Measurements from ENCODE around the gene TMEM131.
"Not testable (repeated sequence)": the region's sequence is repeated elsewhere in the genome, so short reads cannot be mapped to it uniquely, and the experiment has no call there.

TMEM131 gene

GRCh38 chr2:97914691-97915213, 81.0 kb downstream of the TMEM131 start:
- DNase-seq (ENCODE audit: low read depth in 2 of 3, low spot score in 2 of 3): no peak

- DNase-seq (ENCODE audit: low read depth in 2 of 3, low spot score in 2 of 3): no peak
Measured at GRCh38 chr2:97913846-97914245, 81.9 kb downstream of the TMEM131 start.

GRCh38 chr2:97911922-97912575, 83.7 kb downstream of the TMEM131 start:
- DNase-seq (ENCODE audit: low read depth in 2 of 3, low spot score in 2 of 3): no peak

GRCh38 chr2:97911206-97911921, 84.4 kb downstream of the TMEM131 start:
- no peak for DNase-seq (ENCODE audit: low read depth in 2 of 3, low spot score in 2 of 3)

GRCh38 chr2:97910403-97911205, 85.1 kb downstream of the TMEM131 start:
- DNase-seq (ENCODE audit: low read depth in 2 of 3, low spot score in 2 of 3): no peak

- DNase-seq (ENCODE audit: low read depth in 2 of 3, low spot score in 2 of 3): no peak
Measured at GRCh38 chr2:97908208-97908676, 87.5 kb downstream of the TMEM131 start.

- no peak for DNase-seq (ENCODE audit: low read depth in 2 of 3, low spot score in 2 of 3)
Measured at GRCh38 chr2:97907369-97908100, 88.2 kb downstream of the TMEM131 start.

- DNase-seq (ENCODE audit: low read depth in 2 of 3, low spot score in 2 of 3): no peak
Measured at GRCh38 chr2:97906307-97906706, 89.4 kb downstream of the TMEM131 start.

GRCh38 chr2:97905294-97905693, 90.5 kb downstream of the TMEM131 start:
- no peak for DNase-seq (ENCODE audit: low read depth in 2 of 3, low spot score in 2 of 3)

- DNase-seq (ENCODE audit: low read depth in 2 of 3, low spot score in 2 of 3): no peak
Measured at GRCh38 chr2:97901862-97902261, 93.9 kb downstream of the TMEM131 start.

- no peak for DNase-seq (ENCODE audit: low read depth in 2 of 3, low spot score in 2 of 3)
Measured at GRCh38 chr2:97900806-97901205, 94.9 kb downstream of the TMEM131 start.

- DNase-seq (ENCODE audit: low read depth in 2 of 3, low spot score in 2 of 3): not testable (repeated sequence)
Measured at GRCh38 chr2:97893042-97893441, 102.7 kb downstream of the TMEM131 start.

- no peak for DNase-seq (ENCODE audit: low read depth in 2 of 3, low spot score in 2 of 3)
Measured at GRCh38 chr2:97891611-97892010, 104.1 kb downstream of the TMEM131 start.

GRCh38 chr2:97889156-97889555, 106.6 kb downstream of the TMEM131 start:
- no peak for DNase-seq (ENCODE audit: low read depth in 2 of 3, low spot score in 2 of 3)

GRCh38 chr2:97885841-97886240, 109.9 kb downstream of the TMEM131 start:
- no peak for DNase-seq (ENCODE audit: low read depth in 2 of 3, low spot score in 2 of 3)

GRCh38 chr2:97880334-97880733, 115.4 kb downstream of the TMEM131 start:
- no peak for DNase-seq (ENCODE audit: low read depth in 2 of 3, low spot score in 2 of 3)

GRCh38 chr2:97878865-97879264, 116.9 kb downstream of the TMEM131 start:
- no peak for DNase-seq (ENCODE audit: low read depth in 2 of 3, low spot score in 2 of 3)

GRCh38 chr2:97878317-97878716, 117.4 kb downstream of the TMEM131 start:
- DNase-seq (ENCODE audit: low read depth in 2 of 3, low spot score in 2 of 3): not testable (repeated sequence)

- DNase-seq (ENCODE audit: low read depth in 2 of 3, low spot score in 2 of 3): no peak
Measured at GRCh38 chr2:97871096-97871780, 124.5 kb downstream of the TMEM131 start.

GRCh38 chr2:97870396-97870843, 125.3 kb downstream of the TMEM131 start:
- DNase-seq (ENCODE audit: low read depth in 2 of 3, low spot score in 2 of 3): peak in 1 of 3 experiments; percentile 31

All from activated CD8-positive, alpha-beta memory T cell treated with anti-CD3 and anti-CD28 coated beads for 48 hours (primary cell).